Measurements from ENCODE around the gene SYT9.
A peak's percentile ranks its signal among the peaks of the same experiment; 100 is the strongest.

Gene SYT9

DNA sequence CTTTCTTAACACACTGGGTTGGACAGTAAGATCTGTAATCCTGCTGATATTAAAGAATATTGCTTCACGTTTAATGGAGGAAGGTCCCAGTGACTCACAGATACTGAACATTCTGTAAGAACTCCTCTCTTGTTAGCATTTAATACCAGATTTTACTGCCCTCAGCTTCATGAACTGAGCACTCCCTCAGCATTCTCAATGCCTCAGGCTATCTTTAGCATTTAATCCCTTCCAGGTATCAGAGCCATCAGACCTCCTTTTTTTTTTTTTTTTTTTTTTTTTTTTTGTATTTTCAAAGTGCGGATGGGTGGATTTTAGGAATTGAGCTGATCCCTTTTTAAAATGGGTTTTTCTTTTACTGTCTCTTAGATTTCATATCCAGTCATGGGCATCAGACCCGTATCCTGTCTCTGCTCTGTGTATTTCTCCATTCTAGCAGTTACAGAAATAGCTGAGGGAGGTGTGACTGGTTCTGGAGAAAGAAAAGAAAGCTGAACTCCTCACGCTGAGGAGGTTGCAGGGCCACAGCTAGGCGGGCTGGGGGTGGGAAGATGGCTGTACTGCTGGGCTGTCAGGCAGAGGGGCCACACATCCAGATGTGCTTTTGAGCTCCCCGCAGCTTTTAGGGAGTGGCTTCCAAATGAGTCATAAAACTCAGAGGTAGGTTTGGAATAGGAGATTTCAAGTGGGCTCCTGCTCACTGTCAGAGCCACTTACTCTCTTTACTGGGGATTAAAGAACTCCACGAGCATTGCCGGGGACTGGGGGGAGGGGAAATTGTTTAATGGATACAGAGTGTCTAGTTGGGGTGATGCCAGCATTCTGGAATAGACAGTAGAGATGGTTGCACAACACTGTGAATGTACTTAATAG, 97.0 kb downstream of the SYT9 start:
- no peak for DNase-seq

DNA sequence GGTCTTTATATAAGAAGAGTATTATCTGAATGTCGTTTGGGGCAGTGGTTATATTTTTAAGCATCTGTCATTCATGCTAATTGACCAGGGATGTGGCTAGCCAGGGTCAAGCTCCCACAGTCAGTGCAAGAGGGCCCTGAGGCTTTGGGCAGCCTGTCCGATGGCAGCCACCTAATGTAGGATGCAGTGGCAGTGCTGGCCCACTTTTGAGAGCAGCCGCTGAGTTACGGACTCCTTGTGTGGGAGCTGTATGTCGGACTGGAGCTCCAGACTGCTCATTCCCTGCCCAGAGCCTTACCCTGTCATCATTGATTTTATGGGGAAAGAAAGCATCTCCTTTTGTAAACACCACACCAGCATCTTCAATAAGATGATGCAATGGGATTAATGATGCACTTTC, 99.5 kb downstream of the SYT9 start:
- no peak for DNase-seq

DNA sequence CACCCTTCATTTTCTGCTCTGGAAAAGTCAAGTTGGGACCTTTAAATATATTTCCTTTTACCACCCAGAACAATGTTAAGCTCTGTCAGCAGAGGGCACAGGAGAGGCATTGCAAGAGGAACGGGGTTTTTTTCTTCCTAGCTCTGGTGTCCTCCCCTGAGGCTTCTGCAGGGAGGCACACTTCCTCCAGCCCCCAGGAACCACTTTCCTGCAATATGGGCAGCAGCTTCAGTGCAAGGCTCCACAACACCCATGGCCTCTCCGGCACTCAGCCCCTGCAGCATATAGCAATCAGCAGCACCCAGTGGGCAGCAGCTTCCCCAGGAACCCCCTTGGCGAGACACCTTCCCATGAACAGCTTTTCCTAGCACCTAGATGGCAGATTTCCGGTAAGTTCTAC, 101.4 kb downstream of the SYT9 start:
- DNase-seq = peak; percentile 39

DNA sequence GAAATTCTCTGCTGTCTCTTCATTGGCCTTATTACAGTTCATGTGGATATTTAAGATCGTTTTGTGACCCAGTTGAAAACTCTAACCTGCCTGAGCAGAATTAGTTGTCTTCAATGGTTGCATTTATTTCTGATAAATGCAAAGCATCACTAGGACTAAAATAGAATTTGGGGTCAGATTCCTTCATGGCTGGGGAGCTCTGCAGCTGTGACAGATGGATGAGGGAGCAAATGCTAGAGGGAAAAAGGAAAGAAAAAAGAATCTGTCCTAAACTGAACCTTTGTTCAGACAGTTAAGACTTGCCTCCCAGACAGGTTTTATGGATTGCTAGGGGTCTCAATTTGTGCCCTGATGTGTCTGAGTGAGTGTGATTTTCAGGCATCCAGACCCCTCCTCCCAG, 113.0 kb downstream of the SYT9 start:
- no peak for DNase-seq

DNA sequence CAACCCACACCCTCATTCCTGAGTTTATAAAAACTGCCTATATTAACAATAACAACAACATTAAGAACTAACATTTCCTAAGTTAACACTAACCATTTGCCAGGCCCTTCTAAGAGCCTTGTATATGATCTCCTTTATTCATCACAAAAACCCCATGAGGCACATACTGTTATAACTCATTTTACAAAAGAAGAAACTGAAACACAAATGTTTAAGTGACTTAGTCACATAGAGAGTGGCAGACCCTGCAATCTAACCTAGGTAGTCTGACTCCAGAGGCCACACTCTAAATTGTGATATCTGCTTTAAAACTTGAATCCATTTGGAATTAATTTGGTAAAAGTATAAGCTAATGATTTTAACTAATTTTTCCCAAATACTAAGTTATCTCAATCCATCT, 116.1 kb downstream of the SYT9 start:
- no peak for DNase-seq

DNA sequence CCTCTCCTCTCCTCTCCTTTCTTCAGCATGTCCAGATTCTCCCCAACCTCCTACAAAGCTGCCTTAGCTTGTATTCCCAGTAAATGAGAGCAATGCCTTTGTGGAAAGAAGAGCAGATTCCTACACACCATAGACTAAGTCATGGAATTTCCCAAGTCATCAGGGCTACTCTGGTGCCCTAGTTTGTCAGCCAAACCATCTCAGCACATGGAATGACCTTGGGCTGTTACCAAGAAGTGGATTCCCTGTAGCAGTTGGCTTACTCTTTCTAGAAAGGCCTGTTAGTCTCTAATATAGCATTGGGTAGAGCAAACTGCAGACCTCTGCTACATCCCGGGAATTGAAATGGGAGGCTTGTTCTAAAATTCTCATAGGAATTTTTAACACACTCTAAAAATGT, 124.7 kb downstream of the SYT9 start:
- no peak for DNase-seq

DNA sequence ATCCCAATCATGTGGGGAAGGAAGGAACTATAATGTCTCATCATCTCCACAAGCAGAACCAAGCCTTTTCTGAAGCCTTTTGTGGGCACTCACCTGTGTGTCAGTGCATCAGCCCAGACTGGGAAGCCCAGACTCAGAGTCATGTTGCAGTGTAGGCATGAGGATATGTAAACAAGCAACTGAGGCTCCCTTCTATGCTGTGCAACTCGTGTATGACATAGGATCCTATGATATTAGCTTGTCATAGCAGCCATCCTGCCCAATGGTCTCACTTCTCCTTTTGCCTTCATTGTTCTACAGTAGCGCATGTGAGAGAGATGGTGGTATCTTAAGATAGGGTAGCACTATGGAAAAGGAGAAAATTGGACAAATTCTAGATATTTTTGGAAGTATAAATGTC, 130.2 kb downstream of the SYT9 start:
- DNase-seq = no peak

DNA sequence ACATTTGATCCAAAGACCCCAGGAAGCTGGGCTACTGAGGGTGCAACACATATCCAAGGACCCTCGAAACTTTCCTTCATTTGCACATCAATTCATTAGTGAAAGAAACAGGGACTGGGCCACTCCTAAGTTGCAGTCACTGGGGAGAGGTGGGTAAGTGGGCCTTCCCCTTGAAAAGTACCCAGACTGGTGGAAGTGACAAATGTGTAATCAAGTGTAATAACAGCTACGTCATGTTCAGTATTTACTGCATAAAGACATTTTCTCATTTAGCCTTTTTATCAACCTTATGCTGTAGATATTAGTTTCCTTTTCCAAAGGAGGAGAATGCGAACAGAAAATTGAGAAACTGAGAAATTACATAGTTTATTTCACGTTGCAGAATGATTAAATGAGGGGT, 131.7 kb downstream of the SYT9 start:
- DNase-seq = no peak

DNA sequence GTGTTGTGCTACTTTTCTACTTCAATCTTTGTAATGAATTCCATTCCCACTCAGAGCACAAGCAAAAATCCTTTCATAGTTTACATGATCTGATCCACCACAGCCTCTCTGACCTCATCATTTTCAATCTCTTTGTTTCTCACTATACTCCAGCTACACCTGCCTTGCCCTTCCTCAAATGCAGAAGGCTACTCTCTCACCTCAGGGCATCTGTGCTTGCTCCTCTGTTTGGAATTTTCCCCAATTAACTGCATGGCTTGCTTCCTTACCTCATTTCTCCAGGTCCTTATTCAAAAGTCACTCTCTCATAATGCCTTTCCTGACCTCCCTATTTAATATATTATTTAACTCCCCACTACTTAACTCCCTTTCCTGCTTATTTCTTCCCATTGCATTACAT, 133.0 kb downstream of the SYT9 start:
- DNase-seq = no peak

DNA sequence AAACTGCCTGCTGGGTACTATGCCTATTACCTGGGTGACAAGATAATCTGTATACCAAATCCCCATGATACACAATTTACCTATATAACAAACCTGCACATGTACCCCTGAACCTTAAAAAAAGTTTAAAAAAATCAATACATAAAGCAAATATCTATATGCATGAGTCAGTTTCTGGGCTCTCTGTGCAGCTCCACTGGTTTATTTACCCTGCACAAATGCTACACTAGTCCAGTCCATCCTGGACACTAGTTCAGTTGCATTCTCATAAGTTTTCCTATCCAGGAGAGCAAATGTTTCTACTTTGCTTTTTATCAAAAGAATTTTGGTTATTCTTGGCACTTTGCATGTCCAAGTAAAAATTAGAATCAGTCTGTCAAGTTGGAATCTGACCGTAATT, 133.8 kb downstream of the SYT9 start:
- no peak for DNase-seq

DNA sequence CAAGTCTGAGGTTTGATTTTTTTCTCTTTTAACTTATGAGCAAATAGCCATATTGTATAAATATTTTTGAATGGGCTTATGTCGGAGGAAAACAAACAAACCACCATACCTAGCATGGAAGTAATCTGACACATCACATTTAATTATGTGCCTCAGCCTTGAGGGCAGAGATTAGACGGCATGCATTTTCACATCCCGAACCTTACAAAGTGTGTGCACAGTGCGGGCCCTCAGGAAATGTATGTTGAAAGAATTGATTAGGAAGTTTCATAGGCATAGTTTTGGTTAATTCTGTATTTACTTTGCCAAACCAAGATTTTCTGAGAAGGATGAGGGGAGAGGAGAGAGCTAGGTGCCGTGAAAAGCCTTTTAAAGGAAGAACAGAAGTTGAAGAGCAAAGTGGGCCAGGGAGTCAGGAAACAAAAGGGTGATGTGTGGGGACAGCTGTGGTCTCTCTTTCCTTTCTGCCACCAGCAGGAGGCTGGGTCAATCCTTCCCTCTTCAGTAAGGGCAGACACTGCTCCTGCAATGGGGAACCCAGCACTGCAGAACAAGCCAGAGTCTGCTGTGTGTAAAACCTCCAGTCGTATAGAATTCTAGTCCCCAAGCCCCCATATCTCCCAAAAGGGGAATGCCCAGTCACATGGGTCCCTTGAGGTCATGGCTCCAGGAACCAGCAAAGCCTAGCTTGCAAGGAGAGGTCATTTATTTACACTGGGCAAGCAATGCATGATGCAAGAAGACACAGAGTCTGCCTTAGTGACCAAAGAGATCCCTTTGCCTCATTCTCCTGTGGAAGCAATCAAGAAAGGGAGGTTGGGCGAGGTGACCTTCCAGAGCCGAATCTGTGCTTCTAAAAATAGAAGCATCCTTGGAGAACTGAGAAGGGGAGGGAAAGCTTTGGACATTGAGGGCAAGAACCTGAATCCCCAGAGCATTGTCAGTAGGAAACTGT, 162.5 kb downstream of the SYT9 start:
- DNase-seq = no peak

DNA sequence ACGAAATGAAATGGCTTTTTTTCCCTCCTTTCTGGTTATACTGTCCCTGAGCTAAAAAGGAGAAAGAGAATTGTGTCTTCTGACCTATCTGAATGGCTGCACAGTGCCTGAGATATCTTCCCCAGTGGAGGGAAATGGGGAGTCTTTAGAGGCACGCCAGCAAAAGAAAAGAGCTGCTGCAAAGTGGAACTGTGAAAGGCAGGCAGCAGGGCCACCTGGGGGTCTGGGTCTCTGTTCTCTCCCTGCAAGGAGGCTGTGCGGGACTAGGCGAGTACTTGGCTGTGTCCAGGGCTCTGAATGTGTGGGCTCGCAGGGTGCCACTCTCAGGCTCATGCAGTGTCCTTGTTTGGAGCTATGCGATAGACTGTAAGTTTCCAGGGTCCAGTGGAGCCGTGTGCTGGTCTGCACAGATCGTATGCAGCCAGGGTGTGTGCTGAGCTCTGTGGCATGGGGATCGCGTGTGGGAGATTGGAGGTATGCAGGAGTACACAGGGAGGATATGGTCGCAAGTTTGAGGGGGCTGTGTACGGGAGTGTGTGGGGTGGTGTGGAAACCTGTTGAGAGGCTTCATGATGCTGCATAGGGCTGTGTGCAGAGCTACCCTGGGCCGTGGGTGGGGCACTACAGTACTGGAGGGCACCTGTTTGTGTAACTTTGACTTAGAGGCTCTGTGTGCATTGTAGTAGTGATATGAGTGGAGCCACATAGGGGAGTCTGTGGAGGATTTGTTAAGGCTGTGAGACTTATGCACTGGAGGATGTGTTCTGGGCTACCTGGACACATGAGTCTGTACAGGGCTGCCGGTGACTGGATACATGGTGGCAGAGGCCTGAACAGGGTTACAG, 163.5 kb downstream of the SYT9 start:
- no peak for DNase-seq

DNA sequence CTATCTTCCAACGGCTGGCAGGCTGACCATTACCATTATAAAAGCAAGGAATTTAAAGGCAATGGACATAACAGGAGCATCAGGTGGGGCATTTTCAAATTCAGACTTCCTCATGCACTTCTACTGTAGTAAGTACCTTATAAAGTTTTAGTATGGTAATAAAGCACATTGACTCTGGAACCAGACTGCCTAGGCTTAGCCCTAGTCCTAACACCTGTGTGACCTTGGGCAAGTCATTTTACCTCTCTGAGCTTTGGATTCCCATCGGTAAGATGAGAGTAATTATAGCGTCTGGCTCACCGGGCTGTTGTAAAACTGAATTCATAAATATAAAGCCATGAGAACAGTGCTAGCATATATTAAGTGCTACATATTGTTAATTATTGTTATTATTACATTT, 164.4 kb downstream of the SYT9 start:
- no peak for DNase-seq

DNA sequence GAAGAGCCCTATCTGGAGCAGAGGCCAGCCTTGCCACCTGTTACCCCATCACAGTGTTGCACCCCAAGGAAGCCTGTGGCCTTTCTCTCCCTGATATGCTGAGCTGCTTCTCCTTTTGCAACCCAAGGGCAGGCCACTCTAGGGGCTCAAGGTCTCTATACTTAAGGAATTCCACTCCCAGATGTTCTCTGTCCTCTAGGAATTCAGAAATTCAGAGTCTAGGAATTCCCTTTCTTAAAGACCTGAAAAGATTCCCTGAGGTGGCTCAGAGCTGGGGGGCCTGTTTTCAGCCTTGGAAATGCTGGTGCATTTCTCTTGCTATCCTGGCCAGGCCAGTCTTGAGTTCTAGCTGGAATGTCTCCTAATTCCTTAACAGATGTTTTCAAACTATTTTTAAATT, 165.6 kb downstream of the SYT9 start:
- no peak for DNase-seq

DNA sequence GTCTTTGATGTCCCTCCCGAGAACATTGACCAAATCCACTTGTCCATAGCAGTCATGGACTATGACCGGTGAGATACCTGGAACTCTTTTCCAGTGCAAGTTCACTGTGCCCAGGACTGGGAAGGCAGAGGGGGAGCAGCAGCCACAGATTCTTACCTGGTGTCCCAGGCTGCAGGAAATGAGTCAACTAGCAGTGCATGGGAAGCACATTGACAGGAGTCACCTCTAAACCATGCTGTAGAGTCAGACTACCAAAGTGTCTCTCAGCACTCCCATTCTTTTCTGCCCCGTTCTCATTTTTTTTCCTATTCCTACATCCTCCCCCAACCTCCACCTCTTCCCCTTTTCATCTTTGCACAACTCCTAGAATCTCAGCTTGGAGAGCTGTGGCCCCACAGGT, 166.4 kb downstream of the SYT9 start:
- no peak for DNase-seq

DNA sequence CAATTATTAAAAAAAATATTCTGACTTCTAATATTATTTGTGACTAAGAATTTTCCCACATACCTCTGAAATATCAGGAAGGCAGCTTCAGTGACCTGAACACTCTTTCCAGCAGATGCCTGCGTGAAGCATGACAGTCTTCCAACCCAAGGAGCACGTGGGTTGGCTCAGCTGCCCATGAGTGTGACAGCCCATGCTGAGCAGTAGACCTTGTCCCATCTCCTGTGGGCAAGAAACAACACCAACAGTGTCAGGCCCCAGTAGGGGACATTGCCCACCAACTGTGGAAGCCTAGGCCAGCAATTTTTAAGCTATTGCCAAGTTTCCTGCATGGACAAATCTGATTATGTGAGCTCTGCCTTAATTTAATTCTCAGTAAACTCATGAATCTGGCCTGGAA, 167.2 kb downstream of the SYT9 start:
- no peak for DNase-seq

DNA sequence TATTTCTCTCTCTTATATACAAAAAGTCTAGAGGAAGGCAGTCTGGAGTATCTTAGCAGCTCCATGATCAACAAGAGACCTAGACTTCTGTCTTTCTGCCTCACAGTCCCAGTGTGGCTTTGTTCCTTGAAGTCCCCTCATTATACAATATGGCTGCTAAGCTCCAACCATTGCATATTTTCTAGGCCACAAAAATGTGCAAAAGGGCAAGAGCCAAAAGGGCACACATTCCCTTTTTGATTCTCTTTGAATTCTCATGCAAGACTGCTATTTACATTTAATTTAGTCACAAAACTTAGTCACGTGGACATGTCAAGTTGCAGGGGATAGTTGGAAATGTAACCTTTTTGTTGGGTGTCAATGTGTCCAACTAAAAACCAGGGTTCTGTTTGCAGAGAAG, 169.4 kb downstream of the SYT9 start:
- no peak for DNase-seq

DNA sequence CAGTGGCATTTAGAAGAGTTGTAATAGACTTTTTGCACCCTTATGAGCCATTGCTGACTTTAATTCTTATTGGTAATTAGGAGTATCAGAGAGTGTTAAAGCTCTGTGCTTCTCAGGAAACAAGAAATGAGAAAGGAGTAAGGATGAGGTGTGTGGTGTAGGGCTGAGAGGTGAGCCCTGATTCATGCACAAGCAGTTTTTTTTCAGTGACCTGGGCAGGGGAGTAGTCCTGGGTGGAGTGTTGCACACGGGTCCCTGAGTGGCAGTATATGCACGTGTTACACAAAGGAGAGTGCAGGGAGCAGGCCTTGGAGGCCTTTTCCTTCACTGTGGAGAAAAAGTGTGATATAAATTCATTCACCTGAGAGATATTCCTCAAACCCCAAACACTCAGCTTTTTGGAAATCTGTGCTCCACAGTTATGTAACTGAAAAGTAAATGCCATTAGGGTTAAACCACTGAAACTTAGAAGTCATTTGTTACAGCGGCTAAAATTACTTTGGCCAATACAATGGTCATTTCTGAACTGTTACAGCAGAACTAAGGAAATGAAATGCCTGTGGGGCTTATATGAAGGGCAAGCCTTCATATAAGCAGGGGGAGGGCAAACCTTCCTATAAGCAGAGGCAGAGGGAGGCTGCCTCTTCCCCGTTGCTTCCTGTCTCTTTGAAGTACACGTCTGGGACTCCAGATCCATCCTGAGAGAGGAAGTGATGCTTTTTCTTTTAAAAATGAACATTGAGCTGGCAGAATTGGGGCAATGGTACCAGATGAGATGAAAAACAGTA, 171.0 kb downstream of the SYT9 start:
- no peak for DNase-seq

DNA sequence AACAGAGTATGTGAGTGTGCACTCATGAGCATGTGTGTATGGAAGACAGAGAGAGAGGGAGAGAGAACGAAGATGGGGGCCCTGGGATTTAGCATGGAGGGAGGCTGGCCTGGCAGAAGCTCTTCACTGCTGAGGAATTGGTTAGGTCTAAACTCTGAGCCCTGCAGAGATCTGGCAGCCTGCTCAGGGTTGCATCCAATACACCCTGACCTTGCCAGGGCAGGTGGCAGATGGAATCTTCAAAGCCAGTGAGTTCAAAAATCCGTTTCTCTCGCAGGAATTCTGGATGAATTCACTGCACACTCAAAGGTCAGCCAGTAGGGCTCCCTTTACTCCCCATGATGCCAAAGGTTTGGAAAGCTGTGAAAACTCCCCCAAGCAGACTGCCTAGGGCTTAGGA, 172.2 kb downstream of the SYT9 start:
- DNase-seq = no peak

DNA sequence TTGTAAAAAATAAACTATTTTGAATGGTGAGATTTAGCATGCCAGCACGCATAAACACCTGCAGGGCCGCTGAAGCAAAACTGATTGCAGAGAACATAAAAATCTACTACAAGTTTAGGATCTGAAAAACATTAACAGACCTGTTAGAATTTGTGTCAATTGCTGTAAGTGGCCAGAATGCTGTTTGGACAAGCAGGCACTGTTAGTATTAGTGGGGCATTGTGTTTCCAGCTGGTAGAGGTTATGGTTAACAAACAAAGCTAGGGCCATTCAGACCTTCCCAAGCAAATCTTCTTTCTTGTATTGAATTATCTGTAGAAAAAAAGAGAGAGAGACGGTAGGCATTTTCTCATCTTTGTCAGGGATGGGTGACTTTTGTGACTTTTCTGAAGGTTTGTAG, 176.0 kb downstream of the SYT9 start:
- no peak for DNase-seq

DNA sequence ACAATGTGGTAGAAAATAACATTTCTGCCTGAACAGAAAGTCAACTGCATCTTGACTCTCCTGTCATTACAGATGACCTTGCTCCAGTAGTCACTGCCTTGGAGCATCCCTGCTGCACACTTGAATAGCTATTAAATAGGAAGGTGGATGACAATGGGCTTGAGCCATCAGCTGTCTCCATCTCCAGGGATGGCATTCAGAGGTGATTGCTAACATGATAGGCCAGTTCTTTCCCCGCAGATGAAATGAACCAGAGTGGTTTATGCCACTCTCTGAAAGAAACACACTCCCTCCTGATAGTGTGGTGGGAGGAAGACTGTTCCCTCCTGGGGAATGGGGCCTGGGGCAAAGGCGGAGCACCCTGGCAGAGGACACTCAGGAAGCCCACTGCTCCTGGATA, 176.5 kb downstream of the SYT9 start:
- DNase-seq = no peak

DNA sequence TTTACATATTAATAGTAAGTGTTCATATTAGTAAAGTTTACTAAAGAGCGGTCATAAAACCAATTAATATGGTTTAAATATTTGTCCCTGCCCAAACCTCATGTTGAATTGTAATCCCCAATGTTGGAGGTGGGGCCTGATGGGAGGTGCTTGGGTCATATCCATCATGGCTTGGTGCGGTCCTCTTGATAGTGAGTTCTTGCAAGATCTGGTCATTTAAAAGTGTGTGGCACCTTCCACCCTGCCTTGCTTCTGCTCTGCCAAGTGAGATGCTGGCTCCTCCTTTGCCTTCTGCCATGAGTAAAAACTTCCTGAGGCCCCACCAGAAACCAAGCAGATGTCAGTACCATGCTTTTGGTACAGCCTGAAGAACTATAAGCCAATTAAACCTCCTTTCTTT, 178.8 kb downstream of the SYT9 start:
- DNase-seq = no peak
